ENCODE results near the gene SEPTIN10. TPM values are rescaled to one million over a fixed set of nuclear protein-coding genes. Genes with fewer than 3 reads are reported as not detected.

SEPTIN10 gene
- total RNA-seq, 1 experiment from 2014 or later, result 100.0 TPM

DNA sequence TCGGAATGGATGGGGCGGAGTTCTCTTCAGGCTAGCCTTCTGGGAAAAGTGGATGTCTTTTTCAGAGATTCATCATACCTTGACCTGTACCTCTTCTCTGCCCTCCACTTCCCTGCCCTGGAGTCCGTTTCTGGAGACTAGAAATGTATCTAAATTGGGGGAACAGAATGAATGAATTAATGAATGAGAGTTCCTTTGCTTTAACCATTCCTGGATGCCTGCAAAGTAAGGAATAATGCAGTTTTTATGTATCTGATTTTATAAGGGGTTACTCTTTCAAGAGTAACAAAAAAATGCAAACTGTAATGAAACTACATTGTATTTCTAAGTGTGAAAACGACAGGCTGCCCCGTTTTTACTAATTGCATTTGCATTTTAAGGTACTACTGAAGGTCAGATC, 2.4 kb upstream of the SEPTIN10 start:
- no peak for ATAC-seq
- intact Hi-C loops (cut with micrococcal nuclease; ENCODE audit: unreplicated experiment) (loop anchor here (5.0 to 10.0 kb wide), 2 partner anchors 46 to 99 kb away; no protein-coding TSS in a partner anchor), in situ Hi-C loops (cut with HindIII; ENCODE audit: low pct_unique_long_range_greater_than_20kb, low sequenced_read_pairs) (no loop called here)
- H3K27me3 ChIP-seq (ENCODE audit: control insufficient read depth, insufficient read depth, low read length), result no peaks in the 10 kb centered on the region
- peak overlapping the region; percentile 69 to 88 for H3K4me3 ChIP-seq (ENCODE audit: low read depth in 2 of 2, low read length in 2 of 2)
- BruUV-seq (replicated peaks), result no TSS peak
- TF ChIP-seq REST (IDR thresholded peaks at IDR 0.05; ENCODE audit: insufficient read depth in 1 of 2, low read depth in 2 of 2, low read length in 1 of 2), result no peak
- no peak for TF ChIP-seq CTCF (IDR thresholded peaks at IDR 0.05)
- TF ChIP-seq POLR2AphosphoS5 (IDR thresholded peaks at IDR 0.05; ENCODE audit: low read depth, low read length), result no peak
- no peak for TF ChIP-seq SIN3A (IDR thresholded peaks at IDR 0.05; ENCODE audit: borderline replicate concordance, insufficient read depth, low read depth, low read length)
- POLR2A ChIA-PET, result no interaction called here
- H3K27ac ChIP-seq (ENCODE audit: low read length), result peak overlapping the region; percentile 91
- no peak for DNase-seq (ENCODE audit: low read depth, low spot score)
- peaks cover 3% of the 10 kb centered on the region for H3K36me3 ChIP-seq (ENCODE audit: control insufficient read depth, insufficient read depth, low read length)
- CTCF ChIA-PET, result no interaction called here
- H3K9me3 ChIP-seq (ENCODE audit: control insufficient read depth, insufficient read depth, low read depth, low read length), result no peaks in the 10 kb centered on the region
- H3K4me1 ChIP-seq (ENCODE audit: control insufficient read depth, insufficient read depth, low read length), result peaks cover 16% of the 10 kb centered on the region; the same call in 1 of the 2 replicates

- peaks cover 3% of the 10 kb centered on the region for H3K36me3 ChIP-seq (ENCODE audit: control insufficient read depth, insufficient read depth, low read length)
- in situ Hi-C loops (cut with HindIII; ENCODE audit: low pct_unique_long_range_greater_than_20kb, low sequenced_read_pairs) (no loop called here), intact Hi-C loops (cut with micrococcal nuclease; ENCODE audit: unreplicated experiment) (loop anchor here (5.0 to 10.0 kb wide), 2 partner anchors 47 to 99 kb away; no protein-coding TSS in a partner anchor)
- ChIA-PET POLR2A (no interaction called here), CTCF (no interaction called here)
- DNase-seq (ENCODE audit: low read depth, low spot score), result no peak
- no peak for ATAC-seq
- peak overlapping the region; percentile 69 to 88 for H3K4me3 ChIP-seq (ENCODE audit: low read depth in 2 of 2, low read length in 2 of 2)
- H3K4me1 ChIP-seq (ENCODE audit: control insufficient read depth, insufficient read depth, low read length), result peaks cover 20% of the 10 kb centered on the region; the same call in 1 of the 2 replicates
- BruUV-seq (replicated peaks), result no TSS peak
- H3K27me3 ChIP-seq (ENCODE audit: control insufficient read depth, insufficient read depth, low read length), result no peaks in the 10 kb centered on the region
- H3K9me3 ChIP-seq (ENCODE audit: control insufficient read depth, insufficient read depth, low read depth, low read length), result no peaks in the 10 kb centered on the region
- peak overlapping the region; percentile 91 for H3K27ac ChIP-seq (ENCODE audit: low read length)
- TF ChIP-seq POLR2AphosphoS5 (IDR thresholded peaks at IDR 0.05; ENCODE audit: low read depth, low read length) (no peak), SIN3A (IDR thresholded peaks at IDR 0.05; ENCODE audit: borderline replicate concordance, insufficient read depth, low read depth, low read length) (no peak; the same call in 1 of the 2 replicates), REST (IDR thresholded peaks at IDR 0.05; ENCODE audit: insufficient read depth in 1 of 2, low read depth in 2 of 2, low read length in 1 of 2) (no peak), TCF7L2 (IDR thresholded peaks at IDR 0.05; ENCODE audit: low read depth, low read length) (no peak), CTCF (IDR thresholded peaks at IDR 0.05) (peak; percentile 64)
Measured at GRCh38 chr2:109615637-109616144, 1.9 kb upstream of the SEPTIN10 start.
